Activated CD4-positive, alpha-beta T cell treated with anti-CD3 and anti-CD28 coated beads, Interleukin-2, Interleukin-6, amounts not matched to agents 100 ng/mL and 50 ng/mL, durations not matched to agents 16 hours and 8 hours (primary cell): ENCODE results near the gene BMF.

Source experiments
- DNase-seq: peaks from one replicate; pipeline ENCODE4 v3.0.0-alpha.2; 2020

Gene BMF

GRCh38 chr15:40102897-40103858, 5.5 kb downstream of the BMF start:
- DNase-seq: no peak

- DNase-seq: no peak
These were observed 7.5 kb downstream of the BMF start for GRCh38 chr15:40100947-40101905.

DNA sequence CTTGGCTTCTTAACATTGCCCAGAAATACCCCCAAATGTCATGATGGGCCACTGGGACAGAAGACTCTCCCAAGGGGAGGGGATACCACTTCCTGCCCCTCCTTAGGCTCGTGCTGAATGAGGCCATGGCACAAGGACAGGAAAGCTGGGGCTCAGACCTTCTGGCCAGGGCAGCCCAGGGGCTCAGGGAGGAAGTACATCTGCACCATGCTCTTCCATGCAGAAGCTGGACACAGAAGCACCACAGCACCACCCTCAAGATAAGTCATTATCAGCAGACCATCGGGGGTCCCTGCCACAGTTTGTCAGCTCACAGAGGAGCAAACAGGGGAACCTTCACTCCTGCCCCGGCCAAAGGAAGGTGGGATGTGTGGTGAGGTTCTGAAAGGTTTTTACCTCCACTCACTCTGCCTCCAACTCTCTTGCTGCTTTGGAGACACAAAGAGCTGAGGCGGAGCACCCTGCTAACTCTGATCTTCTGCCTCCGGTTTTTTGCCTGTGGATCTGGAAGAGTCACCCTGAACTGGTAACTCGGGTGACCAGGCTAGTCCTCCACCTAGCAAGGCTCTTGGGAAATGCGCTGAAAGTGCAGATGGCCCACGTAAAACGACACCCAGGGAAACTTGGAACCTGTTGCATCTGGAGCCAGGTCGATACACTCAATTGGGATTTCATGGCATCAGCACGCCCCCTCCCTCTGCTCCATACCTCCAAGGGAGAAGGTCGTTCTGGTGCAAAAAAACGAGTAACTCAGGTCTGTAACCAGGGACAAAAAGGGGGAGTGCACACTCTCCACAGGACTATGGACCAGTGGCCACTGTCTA, 8.3 kb downstream of the BMF start:
- no peak for DNase-seq

GRCh38 chr15:40098489-40099261, 10.0 kb downstream of the BMF start:
- peak; percentile 89 for DNase-seq

DNA sequence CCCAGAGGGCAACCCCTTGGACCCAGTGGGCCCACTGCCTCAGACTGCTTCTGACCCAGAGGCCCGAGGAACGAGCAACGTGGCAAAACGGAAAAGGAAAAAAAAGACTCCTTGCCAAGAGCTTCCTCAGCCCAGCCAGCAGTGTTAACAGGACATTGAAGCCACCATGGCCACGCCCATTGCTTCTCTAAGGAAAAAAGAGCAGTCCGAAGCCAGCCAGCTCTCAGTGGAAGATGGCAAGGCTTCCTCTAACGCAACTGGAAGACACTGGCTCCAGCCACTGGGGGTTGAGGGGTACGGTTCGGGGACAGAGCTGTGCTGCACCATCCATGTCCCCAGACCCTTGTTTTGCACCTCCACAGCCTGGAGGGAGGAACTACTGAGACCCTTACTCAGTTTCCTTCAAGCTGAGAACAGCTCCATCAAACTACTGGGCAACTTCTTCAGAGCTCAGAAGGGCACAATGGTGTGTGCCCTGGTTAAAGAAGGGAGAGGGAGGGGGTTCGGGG, 10.7 kb downstream of the BMF start:
- no peak for DNase-seq

DNA sequence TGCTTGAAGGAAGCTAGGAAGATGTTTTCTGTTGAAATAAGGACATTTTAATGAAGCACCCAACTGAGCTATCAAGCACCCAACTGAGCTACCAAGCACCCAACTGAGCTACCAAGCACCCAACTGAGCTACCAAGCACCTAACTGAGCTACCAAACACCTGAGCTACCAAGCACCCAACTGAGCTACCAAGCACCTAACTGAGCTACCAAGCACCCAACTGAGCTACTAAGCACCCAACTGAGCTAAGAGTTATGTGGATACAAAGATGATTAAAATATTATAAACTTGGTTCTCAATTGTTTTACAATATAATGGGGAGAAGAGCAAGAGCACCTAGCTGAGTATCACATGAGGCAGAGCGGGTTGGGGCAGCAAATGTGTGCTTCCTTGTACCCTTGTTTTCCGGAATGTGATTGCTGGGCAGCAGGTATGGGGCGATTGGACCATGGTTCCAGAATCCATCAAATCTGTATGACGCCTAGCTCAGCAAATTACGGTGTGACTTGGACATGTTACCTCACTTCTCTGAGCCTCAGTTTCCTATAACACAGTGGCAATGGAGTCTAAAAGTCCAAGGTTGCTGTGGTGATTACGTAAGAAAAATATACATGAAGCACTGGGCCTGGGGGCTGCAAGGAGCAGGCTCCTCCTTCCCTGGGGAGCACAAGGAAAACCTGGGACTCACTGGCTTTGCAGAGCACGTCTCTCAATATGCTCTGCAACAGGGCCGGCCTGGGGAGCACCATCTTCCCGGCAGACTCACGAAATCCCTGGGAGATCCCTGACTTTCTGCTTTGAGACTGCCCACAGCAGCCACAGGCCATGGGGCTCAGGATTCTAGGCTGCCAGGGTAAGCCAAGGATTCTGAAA, 11.3 kb downstream of the BMF start:
- no peak for DNase-seq

DNA sequence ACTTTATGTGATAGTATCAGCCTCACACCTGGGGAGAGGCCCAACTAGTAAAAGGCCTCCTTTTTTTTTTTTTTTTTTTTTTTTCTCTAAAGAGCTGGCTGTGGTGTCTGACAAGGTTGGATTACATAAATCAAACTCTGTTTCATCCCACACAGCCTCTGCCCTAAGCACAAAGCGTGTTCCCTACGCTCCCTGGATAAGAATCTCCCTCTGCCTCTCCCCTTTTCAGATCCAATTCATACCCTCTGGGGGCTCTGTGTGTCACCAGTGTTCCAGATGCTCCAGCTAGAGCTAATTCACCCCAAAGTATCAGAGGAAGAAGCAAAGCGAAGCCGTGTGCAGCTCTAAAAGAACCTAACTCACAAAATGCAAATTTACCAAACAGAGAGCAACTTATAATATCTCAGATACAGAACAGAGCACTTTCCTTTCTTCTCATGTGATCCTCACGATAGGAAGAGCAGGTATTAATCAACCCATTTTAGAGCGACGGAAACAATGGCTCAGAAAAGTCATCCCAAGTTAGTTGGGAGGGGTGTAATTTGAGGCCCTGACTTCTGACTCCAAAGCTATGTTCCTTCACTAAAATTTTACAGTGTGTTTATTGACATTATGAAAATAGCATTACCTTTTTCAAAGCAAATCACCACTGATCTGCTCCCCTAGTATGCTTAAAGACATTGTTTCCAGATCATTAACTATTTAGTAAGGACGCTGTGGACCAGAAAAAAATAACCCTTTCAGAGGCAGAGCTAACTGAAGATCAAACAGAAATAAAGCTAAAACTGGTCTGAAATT, 12.4 kb downstream of the BMF start:
- no peak for DNase-seq

GRCh38 chr15:40095371-40096093, 13.1 kb downstream of the BMF start:
- no peak for DNase-seq

DNA sequence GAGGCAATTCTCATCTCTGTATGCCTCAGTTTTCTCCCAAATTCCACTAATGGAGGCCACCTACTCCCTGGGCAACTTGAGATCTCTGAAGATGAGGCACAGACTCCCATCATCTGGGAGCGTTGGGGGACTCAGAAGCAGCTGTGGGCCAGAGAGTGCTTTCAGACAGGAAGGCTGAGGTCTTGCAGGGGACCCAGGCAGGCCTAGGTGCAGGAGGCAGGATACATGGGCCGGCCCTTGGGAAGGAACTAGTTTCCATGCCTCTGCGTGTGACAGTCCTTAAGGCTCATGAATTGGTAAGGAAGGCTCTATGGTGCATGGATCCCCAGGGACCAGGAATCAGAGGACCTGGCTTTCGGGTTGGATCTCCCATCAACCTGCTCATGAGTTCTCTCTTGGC, 14.5 kb downstream of the BMF start:
- no peak for DNase-seq

GRCh38 chr15:40092979-40093869, 15.5 kb downstream of the BMF start:
- DNase-seq: no peak

- DNase-seq: no peak
These were observed 16.3 kb downstream of the BMF start for GRCh38 chr15:40092256-40092978.

DNA sequence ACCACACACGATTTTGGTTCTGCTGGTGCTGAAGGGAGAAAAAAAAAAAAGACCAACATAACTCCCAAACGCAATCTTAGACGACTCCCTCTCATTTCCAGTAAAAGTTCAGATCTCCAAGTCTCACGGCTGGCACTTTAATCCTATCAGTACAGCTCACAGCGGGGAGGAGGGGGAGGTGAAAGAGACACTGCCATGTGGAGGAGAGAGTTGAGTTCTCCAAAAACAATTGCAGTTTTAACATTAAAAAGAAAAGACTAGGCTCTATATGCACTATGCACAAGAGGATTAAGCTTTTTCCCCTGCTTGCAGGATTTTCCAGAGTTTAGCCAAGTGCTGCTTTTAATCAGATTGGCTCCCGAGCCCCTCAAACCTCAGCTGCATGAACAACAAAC, 16.8 kb downstream of the BMF start:
- no peak for DNase-seq

GRCh38 chr15:40090774-40091455, 17.8 kb downstream of the BMF start:
- DNase-seq: no peak

GRCh38 chr15:40088929-40089755, 19.5 kb downstream of the BMF start:
- no peak for DNase-seq
